ENCODE data around the gene FBXW8.
A peak's percentile ranks its signal among the peaks of the same experiment; 100 is the strongest.

The FBXW8 gene

DNA sequence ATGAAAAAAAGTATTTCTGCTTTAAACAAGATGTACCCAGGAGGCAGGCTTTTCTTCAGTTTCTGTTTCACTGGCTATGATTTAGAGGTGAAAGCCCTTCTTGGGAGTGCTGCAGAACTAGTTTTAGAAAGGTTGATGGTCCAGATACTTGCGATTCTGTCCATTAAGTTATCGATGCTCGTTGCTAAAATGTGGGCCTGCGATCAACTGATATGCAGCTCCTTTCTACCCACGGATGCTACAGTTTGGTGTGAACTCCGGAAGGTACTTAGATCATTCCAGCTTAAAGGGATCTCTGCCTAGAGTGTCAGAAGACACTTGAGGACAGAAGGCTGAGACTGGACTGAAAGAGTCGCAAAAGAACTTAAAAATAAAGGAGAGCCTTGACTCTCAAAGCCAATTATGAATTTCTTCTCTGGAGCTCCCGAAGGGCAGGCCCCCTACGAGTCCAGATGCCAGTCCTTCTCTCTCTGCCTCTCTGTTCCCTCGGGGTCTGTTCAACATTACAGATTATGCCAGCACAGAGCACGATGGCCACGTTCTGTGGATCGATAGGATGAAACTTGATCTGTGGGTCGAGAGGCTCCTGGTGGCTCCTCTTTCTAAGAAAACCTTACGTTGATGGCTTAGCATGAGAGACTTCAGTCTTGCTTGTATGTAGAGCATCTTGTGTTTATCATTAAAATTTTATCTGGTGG is 40.0 kb downstream of the FBXW8 start:
- no peak overlapping the region for H3K4me2 ChIP-seq (ENCODE audit: low read length)
- H3K9me3 ChIP-seq (ENCODE audit: control insufficient read depth, insufficient read depth, low read length): no peaks in the 10 kb centered on the region
- H3K27me3 ChIP-seq (ENCODE audit: control insufficient read depth, low read length): no peaks in the 10 kb centered on the region
- TF ChIP-seq, protein P1, sequence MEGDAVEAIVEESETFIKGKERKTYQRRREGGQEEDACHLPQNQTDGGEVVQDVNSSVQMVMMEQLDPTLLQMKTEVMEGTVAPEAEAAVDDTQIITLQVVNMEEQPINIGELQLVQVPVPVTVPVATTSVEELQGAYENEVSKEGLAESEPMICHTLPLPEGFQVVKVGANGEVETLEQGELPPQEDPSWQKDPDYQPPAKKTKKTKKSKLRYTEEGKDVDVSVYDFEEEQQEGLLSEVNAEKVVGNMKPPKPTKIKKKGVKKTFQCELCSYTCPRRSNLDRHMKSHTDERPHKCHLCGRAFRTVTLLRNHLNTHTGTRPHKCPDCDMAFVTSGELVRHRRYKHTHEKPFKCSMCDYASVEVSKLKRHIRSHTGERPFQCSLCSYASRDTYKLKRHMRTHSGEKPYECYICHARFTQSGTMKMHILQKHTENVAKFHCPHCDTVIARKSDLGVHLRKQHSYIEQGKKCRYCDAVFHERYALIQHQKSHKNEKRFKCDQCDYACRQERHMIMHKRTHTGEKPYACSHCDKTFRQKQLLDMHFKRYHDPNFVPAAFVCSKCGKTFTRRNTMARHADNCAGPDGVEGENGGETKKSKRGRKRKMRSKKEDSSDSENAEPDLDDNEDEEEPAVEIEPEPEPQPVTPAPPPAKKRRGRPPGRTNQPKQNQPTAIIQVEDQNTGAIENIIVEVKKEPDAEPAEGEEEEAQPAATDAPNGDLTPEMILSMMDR (IDR thresholded peaks at IDR 0.05; ENCODE audit: low read depth, low read length, poor library complexity, severe bottlenecking): no peak
- TF ChIP-seq EZH2phosphoT487 (IDR thresholded peaks at IDR 0.05; ENCODE audit: borderline replicate concordance, low read length): no peak
- H3K9me2 ChIP-seq (replicated peaks; ENCODE audit: control insufficient read depth, low read length): no peaks in the 10 kb centered on the region
- H4K20me1 ChIP-seq (ENCODE audit: control insufficient read depth, insufficient read depth, low read depth, low read length): no peaks in the 10 kb centered on the region
- no peaks in the 10 kb centered on the region for H3K79me2 ChIP-seq (ENCODE audit: control insufficient read depth, low read length)
- H3K27ac ChIP-seq (ENCODE audit: low read depth, low read length): no peak overlapping the region
- no peak overlapping the region for H3K4me3 ChIP-seq (ENCODE audit: low read length)
- H3F3A ChIP-seq (ENCODE audit: control insufficient read depth, insufficient read depth): no peaks in the 10 kb centered on the region
- peaks cover 42% of the 10 kb centered on the region for H3K36me3 ChIP-seq (ENCODE audit: control insufficient read depth, low read length)
- H3K4me1 ChIP-seq (ENCODE audit: control insufficient read depth, low read length): peaks cover 9% of the 10 kb centered on the region; the same call in 1 of the 2 replicates

DNA sequence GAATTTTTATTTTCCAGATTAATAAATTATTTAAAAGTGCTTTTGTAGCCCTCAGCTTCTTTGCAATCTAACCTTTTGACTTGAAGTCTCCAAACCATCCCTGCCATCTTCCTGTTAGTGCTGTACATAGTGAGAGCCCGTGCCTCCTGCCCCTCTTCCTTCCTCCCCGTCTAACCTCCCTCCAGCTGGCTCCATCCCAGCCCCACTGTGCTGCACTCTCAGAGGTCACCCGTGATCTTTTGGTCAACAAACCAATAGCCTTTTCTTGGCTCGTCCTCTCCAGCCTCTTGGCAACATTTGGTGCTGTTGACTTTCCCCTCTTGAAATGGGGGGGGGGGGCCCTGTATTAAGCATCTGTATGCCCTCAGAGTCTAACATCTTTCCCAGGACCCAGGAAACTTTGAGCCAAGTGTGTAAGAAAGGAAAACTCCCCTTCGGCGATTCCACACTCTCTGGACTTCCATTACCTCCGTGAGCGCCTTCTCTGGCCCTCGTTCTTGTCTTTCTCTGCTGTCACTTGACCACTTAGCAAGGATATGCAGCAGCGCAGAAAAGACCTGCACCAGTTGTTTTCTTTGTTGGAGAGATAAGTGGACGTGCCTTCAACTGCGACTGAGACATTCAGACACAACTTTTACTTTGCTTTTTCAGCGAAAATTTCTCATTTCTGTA is 44.1 kb downstream of the FBXW8 start:
- H3K27me3 ChIP-seq (ENCODE audit: control insufficient read depth, low read length): no peaks in the 10 kb centered on the region
- no peaks in the 10 kb centered on the region for H3K9me3 ChIP-seq (ENCODE audit: control insufficient read depth, insufficient read depth, low read length)
- H3K9me2 ChIP-seq (replicated peaks; ENCODE audit: control insufficient read depth, low read length): no peaks in the 10 kb centered on the region
- H3K4me3 ChIP-seq (ENCODE audit: low read length): no peak overlapping the region
- no peaks in the 10 kb centered on the region for H3F3A ChIP-seq (ENCODE audit: control insufficient read depth, insufficient read depth)
- no peak overlapping the region for H3K4me2 ChIP-seq (ENCODE audit: low read length)
- TF ChIP-seq EZH2phosphoT487 (IDR thresholded peaks at IDR 0.05; ENCODE audit: borderline replicate concordance, low read length): no peak
- TF ChIP-seq, protein P1 (IDR thresholded peaks at IDR 0.05; ENCODE audit: low read depth, low read length, poor library complexity, severe bottlenecking): no peak
- peaks cover 10% of the 10 kb centered on the region; the same call in 1 of the 2 replicates for H3K4me1 ChIP-seq (ENCODE audit: control insufficient read depth, low read length)
- H4K20me1 ChIP-seq (ENCODE audit: control insufficient read depth, insufficient read depth, low read depth, low read length): no peaks in the 10 kb centered on the region
- no peaks in the 10 kb centered on the region for H3K79me2 ChIP-seq (ENCODE audit: control insufficient read depth, low read length)
- peaks cover 13% of the 10 kb centered on the region for H3K36me3 ChIP-seq (ENCODE audit: control insufficient read depth, low read length)
- H3K27ac ChIP-seq (ENCODE audit: low read depth, low read length): no peak overlapping the region

DNA sequence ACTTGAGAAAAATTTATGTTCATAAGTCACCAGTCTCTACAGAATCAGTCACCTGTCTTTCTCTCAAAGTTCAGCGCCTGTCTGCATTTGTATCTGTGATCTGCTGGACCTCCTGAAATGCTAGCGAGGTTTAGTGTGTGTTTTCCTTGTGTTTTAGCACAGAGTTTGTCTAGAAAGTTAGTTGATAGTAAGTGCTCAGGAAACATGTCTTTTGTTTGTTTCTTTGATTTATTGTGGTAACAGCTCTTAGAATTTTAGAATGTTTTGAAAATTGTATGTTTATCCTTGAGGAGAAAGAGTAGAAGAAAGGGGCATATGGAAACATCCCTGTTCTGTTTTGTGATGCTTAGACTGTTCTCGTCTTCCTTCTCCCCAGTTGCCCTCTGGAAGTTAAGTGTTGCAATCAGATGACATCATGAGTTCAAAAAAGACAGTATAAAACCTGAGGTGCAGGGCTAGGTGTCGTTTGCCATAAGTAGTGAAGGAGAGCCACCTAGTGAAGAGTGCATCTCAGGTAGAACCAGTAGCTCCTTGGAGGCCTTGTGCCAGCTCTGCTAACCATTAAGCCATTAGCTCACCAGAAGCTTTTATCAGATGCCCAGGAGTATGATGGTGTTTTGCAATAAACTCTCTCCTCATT is 44.8 kb downstream of the FBXW8 start:
- Histone ChIP-seq H3K4me3 (ENCODE audit: low read length) (no peak overlapping the region), H3K36me3 (ENCODE audit: control insufficient read depth, low read length) (peaks cover 13% of the 10 kb centered on the region), H3K27me3 (ENCODE audit: control insufficient read depth, low read length) (no peaks in the 10 kb centered on the region), H3K9me3 (ENCODE audit: control insufficient read depth, insufficient read depth, low read length) (no peaks in the 10 kb centered on the region), H3K9me2 (replicated peaks; ENCODE audit: control insufficient read depth, low read length) (no peaks in the 10 kb centered on the region), H3F3A (ENCODE audit: control insufficient read depth, insufficient read depth) (no peaks in the 10 kb centered on the region), H3K27ac (ENCODE audit: low read depth, low read length) (no peak overlapping the region), H3K4me2 (ENCODE audit: low read length) (no peak overlapping the region), H3K79me2 (ENCODE audit: control insufficient read depth, low read length) (no peaks in the 10 kb centered on the region), H4K20me1 (ENCODE audit: control insufficient read depth, insufficient read depth, low read depth, low read length) (no peaks in the 10 kb centered on the region), H3K4me1 (ENCODE audit: control insufficient read depth, low read length) (peaks cover 16% of the 10 kb centered on the region; the same call in 1 of the 2 replicates)
- TF ChIP-seq, protein P1 (IDR thresholded peaks at IDR 0.05; ENCODE audit: low read depth, low read length, poor library complexity, severe bottlenecking): peak; percentile 61
- TF ChIP-seq EZH2phosphoT487 (IDR thresholded peaks at IDR 0.05; ENCODE audit: borderline replicate concordance, low read length): no peak
